Measurements from ENCODE around the gene UBTD2.
A peak's percentile ranks its signal among the peaks of the same experiment; 100 is the strongest.
"Not testable (repeated sequence)": the region's sequence is repeated elsewhere in the genome, so short reads cannot be mapped to it uniquely, and the experiment has no call there.

The UBTD2 gene

DNA sequence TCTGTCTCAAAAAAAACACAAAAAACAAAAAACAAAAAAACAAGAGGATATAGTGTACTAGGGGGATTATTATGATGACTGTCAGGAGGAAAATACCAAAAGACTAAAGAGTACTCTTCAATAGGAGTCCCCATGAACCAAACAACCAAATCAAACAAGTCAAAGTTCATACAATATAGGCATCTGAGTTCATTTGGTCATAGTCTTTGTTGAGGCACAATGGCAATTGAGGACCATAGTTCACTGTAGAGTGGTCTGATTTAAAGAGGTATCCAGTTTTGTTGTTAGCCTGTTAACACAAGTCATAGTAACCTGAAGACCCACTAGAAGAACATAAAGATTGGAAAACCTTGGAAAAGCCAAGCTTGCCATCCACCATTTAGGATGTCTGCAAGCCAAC lies 11.3 kb upstream of the UBTD2 start:
- TF ChIP-seq HDGF (IDR thresholded peaks at IDR 0.05; ENCODE audit: borderline replicate concordance) (no peak), TARDBP (IDR thresholded peaks at IDR 0.05) (no peak), LEF1 (IDR thresholded peaks at IDR 0.05; ENCODE audit: borderline replicate concordance) (no peak), FOXA1 (IDR thresholded peaks at IDR 0.05) (no peak), FOXK2 (IDR thresholded peaks at IDR 0.05) (no peak), ARNT (IDR thresholded peaks at IDR 0.05) (no peak), ZNF384 (IDR thresholded peaks at IDR 0.05) (no peak), NFRKB (IDR thresholded peaks at IDR 0.05) (no peak), ELF4 (IDR thresholded peaks at IDR 0.05) (no peak), L3MBTL2 (conservative IDR thresholded peaks at IDR 0.05) (no peak), FOXM1 (IDR thresholded peaks at IDR 0.05; ENCODE audit: borderline replicate concordance) (no peak), BHLHE40 (IDR thresholded peaks at IDR 0.05; ENCODE audit: borderline replicate concordance) (no peak), SP1 (IDR thresholded peaks at IDR 0.05) (no peak)
- TF ChIP-seq, protein P1, sequence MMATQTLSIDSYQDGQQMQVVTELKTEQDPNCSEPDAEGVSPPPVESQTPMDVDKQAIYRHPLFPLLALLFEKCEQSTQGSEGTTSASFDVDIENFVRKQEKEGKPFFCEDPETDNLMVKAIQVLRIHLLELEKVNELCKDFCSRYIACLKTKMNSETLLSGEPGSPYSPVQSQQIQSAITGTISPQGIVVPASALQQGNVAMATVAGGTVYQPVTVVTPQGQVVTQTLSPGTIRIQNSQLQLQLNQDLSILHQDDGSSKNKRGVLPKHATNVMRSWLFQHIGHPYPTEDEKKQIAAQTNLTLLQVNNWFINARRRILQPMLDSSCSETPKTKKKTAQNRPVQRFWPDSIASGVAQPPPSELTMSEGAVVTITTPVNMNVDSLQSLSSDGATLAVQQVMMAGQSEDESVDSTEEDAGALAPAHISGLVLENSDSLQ (IDR thresholded peaks at IDR 0.05): no peak
- DNase-seq (ENCODE audit: extremely low spot score): no peak
- CTCF ChIA-PET: no interaction called here
- POLR2A ChIA-PET: interaction anchor here (0.7 kb wide), 1 partner anchor 240 kb away, joined by 4 read pairs; no protein-coding TSS in a partner anchor

DNA sequence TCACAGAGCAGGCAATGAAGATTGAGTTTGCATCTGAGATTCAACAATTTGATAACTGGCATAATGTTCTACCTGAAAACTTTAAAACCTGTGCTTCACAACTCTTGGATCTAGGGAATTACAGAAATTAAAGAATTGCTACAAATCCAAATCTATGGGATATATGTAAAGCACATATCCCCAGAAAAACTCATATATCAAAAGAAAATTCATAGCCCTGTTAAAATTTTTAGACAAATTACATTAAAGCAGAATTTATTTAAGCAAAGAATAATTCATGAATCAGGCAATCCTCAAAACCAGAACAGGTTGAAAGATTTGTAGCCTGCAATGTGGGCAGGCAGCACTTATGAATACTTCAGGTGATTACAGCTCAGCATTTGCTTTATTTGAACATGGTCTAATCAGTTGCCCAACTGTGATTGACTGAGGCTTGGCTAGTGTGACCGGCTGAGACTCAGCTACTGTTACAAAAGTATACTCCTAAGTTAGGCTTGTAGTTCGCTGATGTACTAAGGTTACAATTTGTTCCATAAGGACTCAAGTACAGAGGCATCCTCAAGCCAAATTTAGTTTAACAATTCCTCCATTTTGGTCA lies 10.3 kb upstream of the UBTD2 start:
- POLR2A ChIA-PET: no interaction called here

DNA sequence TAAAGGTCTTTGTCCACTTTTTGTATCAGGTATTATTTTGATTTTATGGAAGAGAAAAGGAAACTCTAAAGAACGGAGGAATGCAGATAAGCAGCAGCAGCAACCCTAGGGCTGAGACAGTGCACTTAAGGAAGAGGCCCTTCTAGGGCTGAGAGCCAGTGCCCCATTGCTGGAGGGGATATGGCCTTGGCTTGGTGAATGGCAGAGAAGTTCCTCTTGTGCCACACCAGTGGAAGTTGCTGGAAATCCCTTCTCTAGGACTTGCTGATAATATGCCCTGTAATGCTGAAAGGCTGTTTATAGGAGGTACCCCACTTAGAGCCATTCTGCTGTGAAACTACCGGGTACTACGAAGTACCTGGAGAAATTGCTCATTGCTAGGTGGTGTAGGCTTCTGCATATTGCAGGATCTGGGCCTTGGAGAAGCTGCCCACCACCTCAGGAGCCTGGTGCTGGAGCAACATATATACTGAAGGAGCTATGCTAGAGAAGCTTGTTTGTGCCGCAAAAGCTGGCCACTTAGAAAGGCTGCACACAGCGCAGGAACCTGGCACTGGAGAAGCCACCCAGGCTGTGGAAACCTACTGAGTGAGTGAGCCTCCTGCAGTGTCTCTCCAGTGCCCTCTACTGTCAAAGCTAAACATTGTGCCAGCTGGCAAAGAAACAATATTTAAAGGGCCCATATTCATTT lies 9.6 kb upstream of the UBTD2 start:
- ChIA-PET CTCF (interaction anchor here (0.6 to 1.6 kb wide), 10 partner anchors 8 to 254 kb away, joined by 3 to 5 read pairs (median 3); partner anchors contain the start of genes STK10 and UBTD2), POLR2A (interaction anchor here (1.7 kb wide), 1 partner anchor 10 kb away, joined by 6 read pairs; the partner anchor contains the start of gene UBTD2)
- DNase-seq (ENCODE audit: extremely low spot score): peak; percentile 77
- TF ChIP-seq ELF4 (IDR thresholded peaks at IDR 0.05): no peak
- TF ChIP-seq FOXM1 (IDR thresholded peaks at IDR 0.05; ENCODE audit: borderline replicate concordance): no peak
- no peak for TF ChIP-seq SP1 (IDR thresholded peaks at IDR 0.05)
- no peak for TF ChIP-seq ARNT (IDR thresholded peaks at IDR 0.05)

More for the DNA sequence above, 10.3 kb upstream of the UBTD2 start:
- DNase-seq (ENCODE audit: extremely low spot score): no peak
- TF ChIP-seq, protein P1 (IDR thresholded peaks at IDR 0.05): no peak
- TF ChIP-seq FOXM1 (IDR thresholded peaks at IDR 0.05; ENCODE audit: borderline replicate concordance): no peak
- TF ChIP-seq FOXK2 (IDR thresholded peaks at IDR 0.05): no peak
- no peak for TF ChIP-seq TARDBP (IDR thresholded peaks at IDR 0.05)
- no peak for TF ChIP-seq ELF4 (IDR thresholded peaks at IDR 0.05)
- no peak for TF ChIP-seq FOXA1 (IDR thresholded peaks at IDR 0.05)
- no peak for TF ChIP-seq LEF1 (IDR thresholded peaks at IDR 0.05; ENCODE audit: borderline replicate concordance)
- TF ChIP-seq NFRKB (IDR thresholded peaks at IDR 0.05): no peak
- TF ChIP-seq SUZ12 (IDR thresholded peaks at IDR 0.05): no peak
- no peak for TF ChIP-seq L3MBTL2 (conservative IDR thresholded peaks at IDR 0.05)
- no peak for TF ChIP-seq HDGF (IDR thresholded peaks at IDR 0.05; ENCODE audit: borderline replicate concordance)
- TF ChIP-seq ZNF384 (IDR thresholded peaks at IDR 0.05): no peak
- no peak for TF ChIP-seq SP1 (IDR thresholded peaks at IDR 0.05)
- no peak for TF ChIP-seq BHLHE40 (IDR thresholded peaks at IDR 0.05; ENCODE audit: borderline replicate concordance)
- TF ChIP-seq ARNT (IDR thresholded peaks at IDR 0.05): no peak
- no peak for TF ChIP-seq CTBP1 (IDR thresholded peaks at IDR 0.05; ENCODE audit: borderline replicate concordance)
- CTCF ChIA-PET: interaction anchor here (0.6 to 1.6 kb wide), 9 partner anchors 8 to 254 kb away, joined by 3 to 5 read pairs (median 3); partner anchors contain the start of genes STK10 and UBTD2

DNA sequence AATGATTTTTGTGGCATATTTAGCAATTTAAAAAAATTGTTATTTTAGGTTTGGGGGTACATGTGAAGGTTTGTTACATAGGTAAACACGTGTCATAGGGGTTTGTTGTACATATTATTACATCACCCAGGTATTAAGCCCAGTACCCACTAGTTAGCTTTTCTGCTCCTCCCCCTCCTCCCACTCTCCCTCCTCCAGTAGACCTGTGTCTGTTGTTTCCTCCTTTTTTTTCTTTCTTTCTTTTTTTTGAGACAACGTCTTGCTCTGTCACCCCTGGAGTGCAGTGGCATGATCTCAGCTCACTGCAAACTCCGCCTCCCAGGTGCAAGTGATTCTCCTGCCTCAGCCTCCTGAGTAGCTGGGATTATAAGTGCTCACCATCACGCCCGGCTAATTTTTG lies 8.3 kb upstream of the UBTD2 start:
- ChIA-PET POLR2A (interaction anchor here (0.8 to 1.7 kb wide), 2 partner anchors 9 to 112 kb away, joined by 3 to 6 read pairs; partner anchors contain the start of gene UBTD2), CTCF (interaction anchor here (0.7 to 1.6 kb wide), 3 partner anchors 9 to 169 kb away, joined by 3 to 4 read pairs (median 3); partner anchors contain the start of gene UBTD2)
- DNase-seq (ENCODE audit: extremely low spot score): not testable (repeated sequence)

DNA sequence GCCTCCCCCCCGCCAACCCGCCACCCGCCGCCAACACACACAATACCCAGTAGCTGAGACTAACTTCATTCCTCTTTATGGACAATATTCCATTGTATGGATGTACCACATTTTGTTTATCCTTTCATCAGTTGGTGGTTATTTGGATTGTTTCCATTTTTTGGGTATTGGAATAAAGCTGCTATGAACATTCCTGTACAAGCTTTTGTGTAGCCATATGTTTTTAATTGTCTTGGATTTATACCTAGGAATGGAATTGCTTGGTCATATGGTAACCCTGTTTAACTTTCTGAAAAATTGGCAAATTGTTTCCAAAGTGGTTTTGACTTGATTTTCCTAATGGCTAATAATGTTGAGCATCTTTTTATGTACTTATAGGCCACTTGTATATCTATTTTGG lies 4.9 kb upstream of the UBTD2 start:
- ChIA-PET POLR2A (no interaction called here), CTCF (no interaction called here)
- no peak for DNase-seq (ENCODE audit: extremely low spot score)
- no peak for TF ChIP-seq ELF4 (IDR thresholded peaks at IDR 0.05)
- TF ChIP-seq, protein P1 (IDR thresholded peaks at IDR 0.05): no peak
- no peak for TF ChIP-seq FOXK2 (IDR thresholded peaks at IDR 0.05)
- no peak for TF ChIP-seq ZNF384 (IDR thresholded peaks at IDR 0.05)
- TF ChIP-seq BHLHE40 (IDR thresholded peaks at IDR 0.05; ENCODE audit: borderline replicate concordance): no peak
- no peak for TF ChIP-seq NFRKB (IDR thresholded peaks at IDR 0.05)

DNA sequence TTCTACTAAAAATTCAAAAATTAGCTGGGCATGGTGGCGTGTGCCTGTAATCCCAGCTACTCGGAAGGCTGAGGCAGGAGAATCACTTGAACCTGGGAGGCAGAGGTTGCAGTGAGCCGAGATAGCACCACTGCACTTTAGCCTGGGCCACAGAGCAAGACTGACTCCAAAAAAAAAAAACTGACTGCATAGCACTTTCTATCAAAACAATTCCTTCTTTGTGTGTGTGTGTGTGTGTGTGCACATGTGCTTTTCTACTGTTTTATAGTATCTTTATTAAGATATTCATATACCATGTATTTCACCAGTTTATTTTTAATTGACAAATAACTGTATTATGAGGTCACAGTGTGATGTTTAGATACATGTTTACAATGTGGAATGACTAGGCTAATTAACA lies 3.6 kb upstream of the UBTD2 start:
- DNase-seq (ENCODE audit: extremely low spot score); POLR2A ChIA-PET; CTCF ChIA-PET: not testable (repeated sequence)

Data from HEK293T (cell line).